GM21515 (cell line): ENCODE results near the gene STARD8.
"Not testable (repeated sequence)": the region's sequence is repeated elsewhere in the genome, so short reads cannot be mapped to it uniquely, and the experiment has no call there.

Experiments
- ATAC-seq: cut with Tn5 transposase; IDR thresholded peaks from one replicate; pipeline ENCODE4 v1.9.1; 2021; ENCODE audit not compliant: unreplicated experiment

STARD8 gene

DNA sequence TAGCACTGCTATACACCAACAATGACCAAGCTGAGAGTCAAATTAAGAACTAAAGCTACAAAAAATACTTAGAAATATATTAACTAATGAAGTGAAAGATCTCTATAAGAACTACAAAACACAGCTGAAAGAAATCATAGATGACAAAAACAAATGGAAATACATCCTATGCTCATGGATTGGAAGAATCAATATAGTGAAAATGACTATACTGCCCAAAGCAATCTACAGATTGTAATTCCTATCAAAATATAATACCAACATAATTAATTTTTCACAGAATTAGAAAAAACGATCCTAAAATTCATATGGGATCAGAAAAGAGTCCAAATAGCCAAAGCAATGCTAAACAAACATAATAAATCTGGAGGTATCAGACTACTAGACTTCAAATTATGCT, 87.8 kb downstream of the STARD8 start:
- ATAC-seq, result no peak

DNA sequence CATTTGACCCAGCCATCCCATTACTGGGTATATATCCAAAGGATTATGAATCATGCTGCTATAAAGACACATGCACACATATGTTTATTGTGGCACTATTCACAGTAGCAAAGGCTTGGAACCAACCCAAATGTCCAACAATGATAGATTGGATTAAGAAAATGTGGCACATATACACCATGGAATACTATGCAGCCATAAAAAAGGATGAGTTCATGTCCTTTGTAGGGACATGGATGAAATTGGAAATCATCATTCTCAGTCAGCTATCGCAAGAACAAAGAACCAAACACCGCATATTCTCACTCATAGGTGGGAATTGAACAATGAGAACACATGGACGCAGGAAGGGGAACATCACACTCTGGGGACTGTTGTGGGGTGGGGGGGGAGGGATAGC, 94.4 kb downstream of the STARD8 start:
- ATAC-seq, result not testable (repeated sequence)

DNA sequence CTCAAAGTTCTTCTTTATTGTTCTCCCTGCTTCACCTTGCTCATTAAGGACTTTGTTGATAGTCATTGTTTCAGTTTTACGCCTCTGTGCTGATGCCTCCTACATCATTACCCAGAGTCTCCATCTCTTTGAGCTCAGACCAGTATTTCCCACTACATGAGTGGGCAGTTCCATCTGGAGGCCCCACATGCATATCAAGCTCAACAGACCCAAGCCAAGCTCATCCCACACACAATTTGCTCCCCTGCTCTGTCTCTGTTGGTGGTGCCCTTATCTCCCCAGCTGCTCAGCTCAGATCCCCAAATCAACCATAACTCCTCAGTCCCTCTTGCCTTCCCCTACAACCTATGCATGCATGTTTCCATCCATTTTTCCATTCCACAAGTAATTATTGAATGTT, 96.3 kb downstream of the STARD8 start:
- no peak for ATAC-seq

GRCh38 chrX:68746988-68747387, 99.5 kb downstream of the STARD8 start:
- no peak for ATAC-seq

DNA sequence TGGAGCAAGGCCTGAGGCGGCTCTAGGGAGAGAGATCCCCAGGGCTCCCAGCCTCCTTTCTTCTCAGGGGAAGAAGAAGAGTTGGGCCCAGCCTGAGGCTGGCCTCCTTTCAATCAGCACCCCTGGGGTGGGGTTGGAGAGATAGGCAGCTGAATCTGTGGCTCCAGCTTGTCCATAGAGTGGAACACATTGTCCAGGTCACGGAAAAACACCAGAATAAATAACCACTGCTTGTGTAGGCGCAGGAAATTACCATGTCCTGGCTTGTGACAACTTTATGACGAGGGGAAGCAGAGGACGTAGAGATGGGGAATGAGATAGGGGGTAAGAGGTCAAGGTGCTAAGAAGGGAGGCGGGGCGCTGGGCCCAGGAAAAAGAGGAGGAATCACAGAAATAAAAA, 100.6 kb downstream of the STARD8 start:
- ATAC-seq, result no peak

DNA sequence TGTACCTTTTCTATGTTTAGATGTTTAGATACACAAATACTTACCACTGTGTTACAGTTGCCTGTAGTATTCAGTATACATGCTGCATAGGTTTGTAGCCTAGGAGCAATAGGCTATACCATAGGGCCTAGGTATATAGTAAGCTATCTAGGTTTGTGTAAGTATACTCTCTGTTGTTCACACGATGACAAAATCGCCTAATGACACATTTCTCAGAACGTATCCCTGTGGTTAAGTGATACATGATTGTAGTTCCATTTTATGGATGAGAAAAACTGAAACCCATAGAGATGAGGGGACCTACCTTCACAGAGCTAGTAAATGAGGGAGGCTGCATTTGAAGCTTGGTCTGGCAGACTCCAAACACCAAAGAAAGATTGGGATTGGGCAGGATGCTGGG, 102.0 kb downstream of the STARD8 start:
- ATAC-seq, result no peak

DNA sequence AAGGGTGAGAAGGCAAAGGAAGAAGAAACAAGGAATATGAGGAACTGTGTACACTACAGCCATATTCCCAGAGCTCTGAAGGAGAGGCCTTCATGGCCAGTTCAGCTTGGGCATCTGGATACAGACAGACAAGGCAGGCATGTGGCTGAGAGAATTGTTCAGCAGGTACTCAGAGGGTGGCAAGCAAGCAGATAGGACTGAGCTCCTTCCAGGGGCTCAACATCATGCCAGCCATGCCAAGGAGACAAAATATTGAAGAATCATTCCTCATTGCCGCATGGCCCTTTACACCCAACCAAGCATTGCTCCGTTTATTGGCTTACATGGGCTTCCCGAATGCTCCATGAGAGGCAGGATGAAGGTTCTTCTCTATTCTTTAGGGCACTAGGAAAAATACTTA, 102.8 kb downstream of the STARD8 start:
- ATAC-seq, result no peak

DNA sequence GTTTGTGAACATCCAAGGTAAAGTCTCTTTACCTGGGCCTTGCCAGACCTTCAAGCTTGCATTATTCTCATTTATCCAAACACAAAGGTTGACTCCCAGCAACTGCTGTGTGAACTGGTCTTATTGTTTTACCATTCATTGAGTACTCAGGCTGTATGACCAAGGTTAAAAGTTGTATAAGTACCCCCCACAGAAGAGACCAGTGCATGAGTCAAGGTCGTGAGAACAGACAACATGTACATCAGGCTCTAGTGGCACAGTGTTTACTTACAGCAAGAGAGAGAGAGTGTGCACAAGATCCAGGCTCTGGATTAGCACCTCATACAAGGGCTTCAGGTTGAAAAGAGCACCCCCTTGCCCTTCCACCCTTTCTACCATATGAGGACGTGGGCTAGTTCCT, 103.9 kb downstream of the STARD8 start:
- no peak for ATAC-seq

GRCh38 chrX:68753218-68753617, 105.8 kb downstream of the STARD8 start:
- ATAC-seq, result no peak

DNA sequence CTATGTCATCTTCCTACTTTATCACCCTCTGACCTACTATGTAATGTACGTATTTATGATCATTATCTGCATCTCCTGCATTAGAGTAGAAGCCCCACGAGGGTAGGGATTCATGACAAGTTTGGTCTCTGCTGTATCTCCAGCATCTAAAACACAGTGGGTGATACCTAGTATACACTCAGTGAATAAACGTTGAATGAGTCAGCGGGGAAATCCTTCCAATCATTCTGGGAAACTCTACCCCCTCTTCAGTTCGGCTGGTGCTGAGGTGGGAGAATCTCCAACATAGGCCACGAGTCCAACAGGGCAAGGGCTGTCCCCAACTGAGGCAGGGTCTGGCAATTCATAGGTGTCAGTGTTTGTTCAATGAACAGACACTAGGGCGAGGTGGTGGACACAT, 106.9 kb downstream of the STARD8 start:
- ATAC-seq, result no peak

- ATAC-seq, result no peak
Measured at GRCh38 chrX:68755616-68756125, 108.2 kb downstream of the STARD8 start.

- ATAC-seq, result no peak
Measured at GRCh38 chrX:68757331-68757730, 109.9 kb downstream of the STARD8 start.

DNA sequence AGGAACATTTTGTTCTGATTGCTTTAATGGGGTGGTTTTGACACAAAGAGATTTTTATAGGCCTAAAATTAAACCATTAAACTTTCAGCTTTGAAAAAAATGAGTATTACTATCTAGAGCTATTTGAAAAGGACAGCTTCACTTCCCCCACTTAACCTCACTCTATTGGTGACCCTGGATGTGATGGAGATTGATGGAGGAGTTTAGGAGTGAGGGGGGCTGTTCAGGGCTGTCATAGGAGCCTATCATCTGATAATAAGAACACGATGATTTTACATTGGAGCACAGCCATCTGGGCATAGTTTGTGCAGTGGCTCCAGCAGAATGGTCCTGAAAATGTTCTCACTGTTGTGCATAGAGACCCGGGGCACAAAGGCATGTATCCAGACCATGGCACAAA, 110.3 kb downstream of the STARD8 start:
- ATAC-seq, result no peak

DNA sequence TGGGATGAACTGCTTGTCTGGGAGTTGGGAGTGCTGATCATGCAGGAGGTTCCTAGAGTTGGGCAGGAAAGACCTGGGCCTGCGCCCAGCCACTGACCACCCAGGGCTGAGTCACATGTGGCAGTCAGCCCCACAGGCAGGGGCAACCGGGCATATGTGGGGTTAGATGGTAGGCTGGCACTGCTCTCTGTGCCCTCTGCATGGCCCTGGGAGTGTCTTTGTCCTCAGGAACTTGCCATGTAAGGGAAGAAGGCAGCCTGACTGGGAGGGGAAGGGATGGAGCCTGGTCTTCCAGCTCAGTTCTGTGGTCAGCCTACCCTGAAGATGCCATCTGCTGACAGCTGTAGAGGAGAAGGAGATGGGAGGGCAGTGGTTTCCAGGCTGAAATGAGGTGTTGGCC, 111.2 kb downstream of the STARD8 start:
- ATAC-seq, result no peak

- no peak for ATAC-seq
Measured at GRCh38 chrX:68761086-68761485, 113.6 kb downstream of the STARD8 start.

DNA sequence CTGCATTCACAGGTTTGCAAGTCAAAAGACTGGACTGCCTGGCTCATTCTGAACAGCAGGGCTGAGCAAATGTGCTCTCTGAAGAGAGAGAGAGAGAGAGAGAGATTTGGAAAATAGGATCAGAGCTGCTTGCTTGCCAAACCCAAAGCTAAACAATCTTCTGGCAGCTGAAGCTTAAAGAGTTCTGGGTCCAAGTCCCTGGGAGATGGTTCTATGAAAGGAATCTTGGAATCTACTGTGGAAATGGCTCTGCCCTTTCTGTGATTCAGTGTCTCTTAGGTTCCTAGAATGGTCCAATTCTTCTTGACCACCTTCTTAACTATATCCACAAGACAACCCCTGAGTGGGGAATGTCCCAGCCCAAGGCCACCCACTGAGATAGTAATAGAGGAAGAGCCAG, 115.3 kb downstream of the STARD8 start:
- ATAC-seq, result no peak

GRCh38 chrX:68763481-68763880, 116.0 kb downstream of the STARD8 start:
- ATAC-seq, result no peak
